SK-N-SH (cell line): ENCODE measurements around the gene TXNDC2.

Experiments used
- ELF1 ChIP-seq: IDR thresholded peaks from 2 replicates; pipeline ENCODE4 v1.4.0; 2012
- EP300 ChIP-seq, 2 experiments: IDR thresholded peaks; 2 replicates each; pipeline versions ENCODE4 v1.4.0 to v1.6.1; 2012; ENCODE audit warnings: borderline replicate concordance in 1 of 2, low read depth in 1 of 2, low read length in 1 of 2
- EZH2phosphoT487 ChIP-seq: fragments of 200-600 bp; sonication (generic); IDR thresholded peaks from 2 replicates; pipeline ENCODE4 v1.6.1; 2017; ENCODE audit warnings: low read depth, mixed run types, mild to moderate bottlenecking, antibody characterized with exemption, moderate library complexity, borderline replicate concordance
- JUND ChIP-seq: IDR thresholded peaks from 2 replicates; pipeline ENCODE4 v1.4.0; 2012
- MEF2A ChIP-seq: IDR thresholded peaks from 2 replicates; pipeline ENCODE4 v1.4.0; 2012; ENCODE audit warnings: low read depth, borderline replicate concordance
- NFIC ChIP-seq: IDR thresholded peaks from 2 replicates; pipeline ENCODE4 v1.4.0; 2012; ENCODE audit warnings: borderline replicate concordance
- POLR2AphosphoS5 ChIP-seq: IDR thresholded peaks from 2 replicates; pipeline ENCODE4 v1.6.1; 2012; ENCODE audit warnings: low read depth, low read length
- TCF12 ChIP-seq: IDR thresholded peaks from 2 replicates; pipeline ENCODE4 v1.4.0; 2012
- TF ChIP-seq, protein P1 (sequence below): fragments of 200-600 bp; sonication (generic); IDR thresholded peaks from 2 replicates; pipeline ENCODE4 v1.6.1; 2017; ENCODE audit warnings: antibody characterized with exemption, mild to moderate bottlenecking, moderate library complexity

DNA sequence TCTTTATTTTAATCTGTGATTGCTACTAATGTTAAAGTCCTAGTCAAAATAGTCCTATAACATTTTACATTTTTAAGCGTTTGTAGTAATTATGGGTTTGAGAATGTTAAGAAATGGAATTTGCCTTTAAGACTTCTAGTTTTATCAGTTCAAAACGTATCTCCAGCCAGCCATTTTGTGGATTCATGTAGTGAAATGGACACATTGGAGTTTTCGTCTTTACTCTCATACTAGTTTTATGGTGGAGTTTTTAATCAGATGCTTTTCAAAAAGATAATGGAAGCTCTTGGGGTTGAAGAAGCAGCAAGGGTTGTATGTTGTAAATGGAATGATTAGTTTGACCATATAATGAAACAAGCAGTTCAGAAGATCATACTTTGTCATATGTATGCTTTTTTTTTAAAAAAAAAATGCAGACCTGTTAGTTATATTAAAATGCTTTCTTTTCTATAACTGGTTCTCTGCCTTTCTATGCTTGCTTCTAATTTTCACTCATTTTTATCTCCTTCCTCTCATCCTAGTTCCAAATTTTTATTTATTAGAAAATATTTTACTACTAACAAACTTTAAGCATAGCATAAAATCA is 44.6 kb downstream of the TXNDC2 start:
- TF ChIP-seq JUND (no peak), ELF1 (no peak), TCF12 (no peak), EP300 (IDR thresholded peaks at IDR 0.05; ENCODE audit: borderline replicate concordance in 1 of 2, low read depth in 1 of 2, low read length in 1 of 2) (no peak), POLR2AphosphoS5 (no peak), MEF2A (no peak), NFIC (no peak), EZH2phosphoT487 (no peak)
- TF ChIP-seq, protein P1, sequence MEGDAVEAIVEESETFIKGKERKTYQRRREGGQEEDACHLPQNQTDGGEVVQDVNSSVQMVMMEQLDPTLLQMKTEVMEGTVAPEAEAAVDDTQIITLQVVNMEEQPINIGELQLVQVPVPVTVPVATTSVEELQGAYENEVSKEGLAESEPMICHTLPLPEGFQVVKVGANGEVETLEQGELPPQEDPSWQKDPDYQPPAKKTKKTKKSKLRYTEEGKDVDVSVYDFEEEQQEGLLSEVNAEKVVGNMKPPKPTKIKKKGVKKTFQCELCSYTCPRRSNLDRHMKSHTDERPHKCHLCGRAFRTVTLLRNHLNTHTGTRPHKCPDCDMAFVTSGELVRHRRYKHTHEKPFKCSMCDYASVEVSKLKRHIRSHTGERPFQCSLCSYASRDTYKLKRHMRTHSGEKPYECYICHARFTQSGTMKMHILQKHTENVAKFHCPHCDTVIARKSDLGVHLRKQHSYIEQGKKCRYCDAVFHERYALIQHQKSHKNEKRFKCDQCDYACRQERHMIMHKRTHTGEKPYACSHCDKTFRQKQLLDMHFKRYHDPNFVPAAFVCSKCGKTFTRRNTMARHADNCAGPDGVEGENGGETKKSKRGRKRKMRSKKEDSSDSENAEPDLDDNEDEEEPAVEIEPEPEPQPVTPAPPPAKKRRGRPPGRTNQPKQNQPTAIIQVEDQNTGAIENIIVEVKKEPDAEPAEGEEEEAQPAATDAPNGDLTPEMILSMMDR, result no peak
